ENCODE data around the gene JADE2. TPM values are rescaled to one million over a fixed set of nuclear protein-coding genes. Genes with fewer than 3 reads are reported as not detected.
A peak's percentile ranks its signal among the peaks of the same experiment; 100 is the strongest.

JADE2 gene
- total and polyA plus RNA-seq, 11 donors = 8.3 to 54.8 (median 30.5) TPM

DNA sequence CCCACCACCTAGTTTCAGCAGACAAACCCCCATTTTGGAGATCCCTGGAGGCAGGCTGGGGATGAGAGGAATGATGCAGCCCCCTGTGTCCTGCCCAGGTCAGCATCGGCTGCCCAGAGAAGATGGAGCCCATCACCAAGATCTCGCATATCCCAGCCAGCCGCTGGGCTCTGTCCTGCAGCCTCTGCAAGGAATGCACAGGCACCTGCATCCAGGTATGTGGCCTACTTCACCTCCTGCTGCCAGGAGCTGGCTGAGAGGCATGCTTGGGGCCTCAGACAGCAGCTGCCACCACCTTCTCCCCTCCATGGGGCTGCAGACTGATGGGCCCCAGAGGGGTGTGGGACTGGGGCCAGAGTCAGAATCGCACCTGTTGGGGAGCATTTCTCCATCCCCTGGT lies 38.9 kb downstream of the JADE2 start:
- TF ChIP-seq POLR2A (IDR thresholded peaks at IDR 0.05) = no peak
- TF ChIP-seq, protein P1, sequence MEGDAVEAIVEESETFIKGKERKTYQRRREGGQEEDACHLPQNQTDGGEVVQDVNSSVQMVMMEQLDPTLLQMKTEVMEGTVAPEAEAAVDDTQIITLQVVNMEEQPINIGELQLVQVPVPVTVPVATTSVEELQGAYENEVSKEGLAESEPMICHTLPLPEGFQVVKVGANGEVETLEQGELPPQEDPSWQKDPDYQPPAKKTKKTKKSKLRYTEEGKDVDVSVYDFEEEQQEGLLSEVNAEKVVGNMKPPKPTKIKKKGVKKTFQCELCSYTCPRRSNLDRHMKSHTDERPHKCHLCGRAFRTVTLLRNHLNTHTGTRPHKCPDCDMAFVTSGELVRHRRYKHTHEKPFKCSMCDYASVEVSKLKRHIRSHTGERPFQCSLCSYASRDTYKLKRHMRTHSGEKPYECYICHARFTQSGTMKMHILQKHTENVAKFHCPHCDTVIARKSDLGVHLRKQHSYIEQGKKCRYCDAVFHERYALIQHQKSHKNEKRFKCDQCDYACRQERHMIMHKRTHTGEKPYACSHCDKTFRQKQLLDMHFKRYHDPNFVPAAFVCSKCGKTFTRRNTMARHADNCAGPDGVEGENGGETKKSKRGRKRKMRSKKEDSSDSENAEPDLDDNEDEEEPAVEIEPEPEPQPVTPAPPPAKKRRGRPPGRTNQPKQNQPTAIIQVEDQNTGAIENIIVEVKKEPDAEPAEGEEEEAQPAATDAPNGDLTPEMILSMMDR (IDR thresholded peaks at IDR 0.05) = no peak
- Histone ChIP-seq H3K27ac (no peak overlapping the region), H3K36me3 (peaks cover 0 to 89% (median 85%) of the 10 kb centered on the region in 9 donors), H3K4me3 (no peak overlapping the region), H3K4me1 (peaks cover 10 to 49% (median 37%) of the 10 kb centered on the region in 12 donors), H3K9me3 (no peaks in the 10 kb centered on the region), H3K27me3 (no peaks in the 10 kb centered on the region)
- ATAC-seq (no peak), DNase-seq (no peak)
- WGBS, 4 donors = 94 to 97% (median 95%) methylated on average over 2 to 4 of the region's 4 CpGs
- intact Hi-C loops (cut with DNase I) = loop anchor here in 1 of 10 donors (10.0 kb wide), 1 partner anchor 130 kb away; no protein-coding TSS in a partner anchor

DNA sequence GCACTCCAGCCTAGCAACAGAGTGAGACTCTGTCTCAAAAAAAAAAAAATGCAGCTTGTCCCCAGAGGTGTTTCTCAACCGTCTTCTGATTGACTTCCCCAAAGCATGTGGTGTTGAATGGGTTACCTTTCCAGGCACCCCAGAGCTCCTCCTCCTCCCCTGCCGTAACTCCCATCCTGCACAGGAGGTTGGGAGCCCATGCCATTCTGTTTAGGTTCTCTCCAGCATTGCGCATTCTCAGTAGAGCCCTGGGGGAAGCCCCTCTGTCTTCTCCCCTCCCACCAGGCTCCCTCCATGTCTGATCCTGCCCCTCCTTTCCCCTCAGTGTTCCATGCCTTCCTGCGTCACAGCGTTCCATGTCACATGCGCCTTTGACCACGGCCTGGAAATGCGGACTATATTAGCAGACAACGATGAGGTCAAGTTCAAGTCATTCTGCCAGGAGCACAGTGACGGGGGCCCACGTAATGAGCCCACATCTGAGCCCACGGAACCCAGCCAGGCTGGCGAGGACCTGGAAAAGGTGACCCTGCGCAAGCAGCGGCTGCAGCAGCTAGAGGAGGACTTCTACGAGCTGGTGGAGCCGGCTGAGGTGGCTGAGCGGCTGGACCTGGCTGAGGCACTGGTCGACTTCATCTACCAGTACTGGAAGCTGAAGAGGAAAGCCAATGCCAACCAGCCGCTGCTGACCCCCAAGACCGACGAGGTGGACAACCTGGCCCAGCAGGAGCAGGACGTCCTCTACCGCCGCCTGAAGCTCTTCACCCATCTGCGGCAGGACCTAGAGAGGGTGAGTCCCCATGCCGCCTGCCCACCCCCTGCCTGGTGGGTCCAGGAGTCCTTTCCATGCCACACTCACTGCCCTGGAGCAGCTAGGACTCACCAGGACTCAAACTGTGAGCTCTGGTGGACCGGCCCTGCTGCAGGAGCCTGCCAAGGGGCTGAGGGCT lies 40.6 kb downstream of the JADE2 start:
- ATAC-seq = no peak
- peaks cover 0 to 89% (median 78%) of the 10 kb centered on the region in 9 donors for H3K36me3 ChIP-seq
- no peaks in the 10 kb centered on the region for H3K9me3 ChIP-seq
- DNase-seq = no peak
- peaks cover 16 to 61% (median 49%) of the 10 kb centered on the region in 12 donors for H3K4me1 ChIP-seq
- intact Hi-C loops (cut with DNase I) = loop anchor here in 2 of 10 donors (5.0 to 10.0 kb wide), 2 partner anchors 34 to 131 kb away; no protein-coding TSS in a partner anchor
- H3K4me3 ChIP-seq = no peak overlapping the region
- TF ChIP-seq POLR2A (IDR thresholded peaks at IDR 0.05) = no peak
- TF ChIP-seq, protein P1 (IDR thresholded peaks at IDR 0.05) = no peak
- H3K27ac ChIP-seq = no peak overlapping the region
- WGBS, 4 donors = 88 to 95% (median 94%) methylated on average over 24 to 28 of the region's 28 CpGs
- H3K27me3 ChIP-seq = no peaks in the 10 kb centered on the region

DNA sequence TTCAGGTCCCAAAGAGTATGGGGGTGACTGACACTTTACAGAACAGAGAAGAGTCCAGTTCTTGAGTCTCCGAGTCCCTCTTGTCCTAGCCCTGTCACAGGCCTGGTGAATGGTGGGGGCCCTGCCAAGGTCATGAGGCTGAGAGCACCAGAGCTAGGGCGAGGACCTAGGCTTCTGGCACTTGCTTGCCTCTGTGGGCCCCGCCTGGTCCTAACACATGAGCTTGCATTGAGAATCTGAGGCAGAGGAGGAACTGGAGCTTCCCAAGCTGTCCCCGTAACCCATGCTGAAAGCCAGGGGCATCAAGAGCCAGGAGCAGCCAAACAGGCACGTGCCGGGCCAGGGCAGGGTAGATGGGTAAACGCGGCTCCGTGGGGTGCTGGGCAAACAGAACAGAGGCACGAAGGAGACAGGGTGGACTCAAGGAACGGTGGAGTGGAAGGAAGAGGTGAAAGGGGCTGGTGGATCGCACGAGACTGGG lies 41.3 kb downstream of the JADE2 start:
- DNase-seq (no peak), ATAC-seq (no peak)
- Histone ChIP-seq H3K4me3 (no peak overlapping the region), H3K27ac (peak overlapping the region in 3 of 12 donors; percentile 81 to 90 (median 84)), H3K4me1 (peaks cover 16 to 60% (median 47%) of the 10 kb centered on the region in 12 donors), H3K27me3 (no peaks in the 10 kb centered on the region), H3K36me3 (peaks cover 0 to 89% (median 75%) of the 10 kb centered on the region in 9 donors), H3K9me3 (no peaks in the 10 kb centered on the region)
- WGBS, 4 donors = 91 to 94% (median 92%) methylated on average over 13 of the region's 13 CpGs
- TF ChIP-seq, protein P1 (IDR thresholded peaks at IDR 0.05) = no peak
- no peak for TF ChIP-seq POLR2A (IDR thresholded peaks at IDR 0.05)
- intact Hi-C loops (cut with DNase I) = loop anchor here in 2 of 10 donors (5.0 to 10.0 kb wide), 2 partner anchors 34 to 132 kb away; no protein-coding TSS in a partner anchor

Measured in heart left ventricle (tissue), 16 donors.